Activated naive CD4-positive, alpha-beta T cell treated with anti-CD3 and anti-CD28 coated beads, Interleukin-2, amount 10 ng/mL, durations not matched to agents 7 days and 5 days (primary cell): Measurements from ENCODE around the gene CDK17.
"Not testable (repeated sequence)": the region's sequence is repeated elsewhere in the genome, so short reads cannot be mapped to it uniquely, and the experiment has no call there.

ENCODE experiments used
- CTCF ChIA-PET: fragments of 350-600 bp; sonication (Branson Sonifier 250); formaldehyde crosslinking; loops from one replicate; lab custom pipeline; 2021; ENCODE audit warnings: antibody characterized with exemption; lab: Charles Lee
- DNase-seq: peaks from one replicate; pipeline ENCODE4 v3.0.0-alpha.2; 2020
- H3K27ac Mint-ChIP-seq: one replicate; pipeline ENCODE4 v1.8.0; 2021; ENCODE audit warnings: mild to moderate bottlenecking, moderate library complexity, mixed read lengths
- H3K27me3 Mint-ChIP-seq: one replicate; pipeline ENCODE4 v1.8.0; 2021; ENCODE audit warnings: mild to moderate bottlenecking, mixed read lengths
- H3K36me3 Mint-ChIP-seq: one replicate; pipeline ENCODE4 v1.8.0; 2021; ENCODE audit warnings: mixed read lengths
- H3K4me1 Mint-ChIP-seq: one replicate; pipeline ENCODE4 v1.8.0; 2021; ENCODE audit warnings: mixed read lengths
- H3K4me3 Mint-ChIP-seq: one replicate; pipeline ENCODE4 v1.8.0; 2021; ENCODE audit warnings: mild to moderate bottlenecking, moderate library complexity, mixed read lengths
- H3K9me3 Mint-ChIP-seq: one replicate; pipeline ENCODE4 v1.8.0; 2021; ENCODE audit warnings: mixed read lengths

CDK17 gene

GRCh38 chr12:96347130-96347699 lies 53.0 kb downstream of the CDK17 start:
- H3K4me1 Mint-ChIP-seq, result peaks cover 62% of the 10 kb centered on the region
- CTCF ChIA-PET, result interaction anchor here (0.6 to 1.7 kb wide), 3 partner anchors 27 to 156 kb away, joined by 3 to 6 read pairs (median 3); partner anchors contain the start of gene CDK17
- H3K36me3 Mint-ChIP-seq, result peaks cover 37% of the 10 kb centered on the region

GRCh38 chr12:96346716-96347115 lies 53.5 kb downstream of the CDK17 start:
- Mint-ChIP-seq H3K9me3 (peaks cover 21% of the 10 kb centered on the region), H3K4me3 (peak overlapping the region; percentile 58), H3K27ac (peak overlapping the region; percentile 80), H3K36me3 (peaks cover 37% of the 10 kb centered on the region), H3K4me1 (peaks cover 59% of the 10 kb centered on the region)
- H3K27me3 Mint-ChIP-seq, result not testable (repeated sequence)
- CTCF ChIA-PET, result interaction anchor here (0.6 to 1.7 kb wide), 4 partner anchors 27 to 157 kb away, joined by 3 to 6 read pairs (median 3); partner anchors contain the start of gene CDK17
- peak; percentile 32 for DNase-seq

More at GRCh38 chr12:96347130-96347699, 53.0 kb downstream of the CDK17 start:
- DNase-seq, result no peak
- Mint-ChIP-seq H3K9me3 (peaks cover 21% of the 10 kb centered on the region), H3K27me3 (no peaks in the 10 kb centered on the region), H3K4me3 (peak overlapping the region; percentile 58), H3K27ac (peak overlapping the region; percentile 80)

- DNase-seq, result no peak
- H3K27ac Mint-ChIP-seq, result no peak overlapping the region
- CTCF ChIA-PET, result no interaction called here
- peaks cover 37% of the 10 kb centered on the region for H3K36me3 Mint-ChIP-seq
- H3K9me3 Mint-ChIP-seq, result peaks cover 21% of the 10 kb centered on the region
- no peaks in the 10 kb centered on the region for H3K27me3 Mint-ChIP-seq
- H3K4me1 Mint-ChIP-seq, result peaks cover 48% of the 10 kb centered on the region
- H3K4me3 Mint-ChIP-seq, result no peak overlapping the region
These were observed 56.0 kb downstream of the CDK17 start for GRCh38 chr12:96344124-96344695.

DNA sequence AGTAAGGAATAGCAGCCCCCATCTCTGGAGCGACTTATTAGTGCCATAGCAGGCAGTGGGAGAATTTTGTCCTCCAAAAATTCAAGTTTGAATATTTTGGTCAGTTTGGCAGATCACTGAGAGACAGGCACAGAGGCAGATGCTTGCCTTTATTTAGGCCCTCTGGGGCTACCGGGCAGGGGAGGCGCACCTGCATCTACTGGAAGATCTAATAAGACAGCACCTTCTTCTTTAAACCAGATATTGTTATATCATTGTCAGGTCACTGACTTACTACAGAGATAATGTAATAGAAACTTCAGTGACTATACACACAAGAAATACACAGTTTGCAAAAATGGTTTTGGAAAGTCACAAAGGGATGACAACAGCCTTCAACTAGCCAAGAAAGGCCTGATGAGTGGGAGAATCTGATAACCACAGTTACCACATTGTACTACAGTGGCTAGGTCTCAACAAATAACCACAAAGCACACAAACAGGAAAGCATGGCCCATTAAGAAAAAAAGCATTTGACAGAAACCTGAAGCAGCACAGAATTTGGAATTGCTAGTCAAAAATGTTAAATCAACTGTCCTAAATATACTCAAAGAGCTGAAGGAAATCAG lies 56.8 kb downstream of the CDK17 start:
- Mint-ChIP-seq H3K27ac (peak overlapping the region; percentile 62), H3K9me3 (peaks cover 23% of the 10 kb centered on the region), H3K36me3 (peaks cover 39% of the 10 kb centered on the region), H3K4me1 (peaks cover 45% of the 10 kb centered on the region), H3K27me3 (no peaks in the 10 kb centered on the region), H3K4me3 (no peak overlapping the region)
- no peak for DNase-seq
- CTCF ChIA-PET, result no interaction called here

DNA sequence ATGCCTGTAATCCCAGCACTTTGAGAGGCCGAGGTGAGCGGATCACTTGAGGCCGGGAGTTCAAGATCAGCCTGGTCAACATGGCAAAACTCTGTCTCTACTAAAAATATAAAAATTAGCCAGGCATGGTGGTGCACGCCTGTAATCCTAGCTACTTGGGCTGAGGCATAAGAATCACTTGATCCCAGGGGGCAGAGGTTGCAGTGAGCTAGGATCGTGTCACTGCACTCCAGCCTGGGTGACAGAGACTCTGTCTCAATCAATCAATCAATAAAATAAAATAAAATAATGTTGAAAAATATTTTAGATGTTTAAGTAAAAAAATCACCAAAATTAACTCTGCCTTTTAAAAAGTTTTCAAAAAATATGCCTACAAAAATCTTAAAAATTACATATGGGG lies 60.6 kb downstream of the CDK17 start:
- H3K4me3 Mint-ChIP-seq, H3K27me3 Mint-ChIP-seq, CTCF ChIA-PET, DNase-seq, H3K27ac Mint-ChIP-seq: not testable (repeated sequence)
- H3K9me3 Mint-ChIP-seq, result peaks cover 26% of the 10 kb centered on the region
- peaks cover 43% of the 10 kb centered on the region for H3K4me1 Mint-ChIP-seq
- peaks cover 36% of the 10 kb centered on the region for H3K36me3 Mint-ChIP-seq

DNA sequence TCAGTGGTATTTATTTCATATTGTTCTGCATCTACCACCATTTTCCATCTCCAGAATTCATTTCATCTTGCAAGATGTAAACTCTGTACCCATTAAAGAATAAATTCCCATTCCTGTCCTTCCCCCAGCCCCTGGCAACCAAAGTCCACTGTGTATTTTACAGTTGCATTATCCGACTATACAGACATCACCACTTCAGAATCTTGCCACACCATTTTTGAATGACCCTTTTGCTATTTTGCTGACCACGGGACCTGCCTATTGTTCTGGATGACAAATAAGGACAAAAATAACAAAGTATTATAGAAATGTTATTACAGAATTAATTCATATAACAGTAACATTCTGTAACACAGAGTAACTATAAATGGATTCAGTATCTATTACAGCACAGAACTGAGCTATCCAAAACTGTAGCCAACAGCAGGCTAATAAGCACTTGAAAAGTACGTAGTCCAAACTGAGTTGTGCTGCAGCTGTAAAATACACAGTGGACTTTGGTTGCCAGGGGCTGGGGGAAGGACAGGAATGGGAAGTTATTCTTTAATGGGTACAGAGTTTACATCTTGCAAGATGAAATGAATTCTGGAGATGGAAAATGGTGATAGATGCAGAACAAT lies 61.3 kb downstream of the CDK17 start:
- CTCF ChIA-PET, result no interaction called here
- no peak overlapping the region for H3K27ac Mint-ChIP-seq
- H3K4me1 Mint-ChIP-seq, result peaks cover 44% of the 10 kb centered on the region
- H3K9me3 Mint-ChIP-seq, result peaks cover 21% of the 10 kb centered on the region
- H3K27me3 Mint-ChIP-seq, result no peaks in the 10 kb centered on the region
- no peak overlapping the region for H3K4me3 Mint-ChIP-seq
- peaks cover 31% of the 10 kb centered on the region for H3K36me3 Mint-ChIP-seq
- no peak for DNase-seq

DNA sequence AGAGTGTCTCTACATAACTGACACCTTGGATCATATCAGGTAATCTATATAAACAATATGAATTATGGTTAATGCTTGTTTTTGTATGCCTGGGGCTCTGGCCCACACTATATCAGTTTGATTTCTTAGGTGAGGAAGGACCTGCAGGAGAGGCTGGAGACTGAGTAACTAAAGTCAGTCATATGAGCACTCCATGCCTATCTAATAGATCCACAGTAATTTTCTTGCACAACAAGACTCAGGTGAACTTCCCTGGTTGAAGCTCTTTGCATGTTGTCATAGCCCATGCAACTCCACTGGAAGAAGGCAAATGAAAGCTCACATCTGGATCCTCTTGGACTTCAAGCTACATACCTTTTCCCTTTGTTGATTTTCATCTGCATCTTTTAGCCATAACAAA lies 62.3 kb downstream of the CDK17 start:
- peaks cover 26% of the 10 kb centered on the region for H3K36me3 Mint-ChIP-seq
- no peaks in the 10 kb centered on the region for H3K27me3 Mint-ChIP-seq
- CTCF ChIA-PET, result no interaction called here
- no peak for DNase-seq
- no peak overlapping the region for H3K27ac Mint-ChIP-seq
- peaks cover 38% of the 10 kb centered on the region for H3K4me1 Mint-ChIP-seq
- H3K4me3 Mint-ChIP-seq, result no peak overlapping the region
- peaks cover 12% of the 10 kb centered on the region for H3K9me3 Mint-ChIP-seq

DNA sequence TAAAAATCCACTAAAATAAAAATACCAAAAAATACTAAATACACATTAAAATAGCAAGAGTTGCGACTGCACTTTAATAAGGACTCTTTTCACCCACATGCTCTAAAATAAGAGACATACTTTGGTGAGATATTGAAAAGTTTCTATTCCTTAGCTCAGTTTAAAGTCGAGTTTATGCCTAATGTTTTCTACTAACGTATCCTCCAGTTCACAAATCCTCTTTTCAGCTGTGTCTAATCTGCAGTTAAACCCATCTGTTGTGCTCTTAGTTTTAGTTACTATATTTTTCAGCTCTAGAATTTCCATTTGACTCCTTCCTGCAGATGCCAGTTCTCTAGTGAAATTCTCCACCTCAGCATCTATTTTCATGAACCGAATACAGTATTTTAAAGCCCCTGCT lies 63.8 kb downstream of the CDK17 start:
- Mint-ChIP-seq H3K27me3 (no peaks in the 10 kb centered on the region), H3K36me3 (peaks cover 27% of the 10 kb centered on the region), H3K27ac (no peak overlapping the region), H3K4me3 (no peak overlapping the region), H3K4me1 (peaks cover 35% of the 10 kb centered on the region), H3K9me3 (peaks cover 12% of the 10 kb centered on the region)
- no peak for DNase-seq
- CTCF ChIA-PET, result interaction anchor here (1.1 to 1.2 kb wide), 2 partner anchors 62 to 113 kb away, joined by 3 read pairs; no protein-coding TSS in a partner anchor

DNA sequence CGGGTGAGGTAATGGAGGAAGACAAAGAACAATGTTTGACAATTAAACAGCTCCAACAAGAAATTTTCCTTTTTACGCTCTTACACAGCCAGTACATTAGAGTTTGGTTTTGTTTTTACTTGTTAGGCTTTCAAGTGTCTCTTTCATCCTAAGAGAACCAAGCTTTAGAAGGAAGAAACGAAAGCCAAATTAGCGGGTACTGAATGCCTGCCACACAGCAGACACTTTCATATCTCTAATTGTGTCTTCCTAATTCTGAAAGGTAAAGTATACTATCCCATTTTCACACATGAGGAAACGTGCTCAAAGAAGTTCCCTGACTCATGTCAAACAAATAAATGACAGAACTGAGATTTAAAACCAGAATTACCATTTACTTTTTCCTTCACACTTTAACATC lies 65.0 kb downstream of the CDK17 start:
- Mint-ChIP-seq H3K4me1 (peaks cover 37% of the 10 kb centered on the region), H3K27ac (peak overlapping the region; percentile 20), H3K36me3 (peaks cover 32% of the 10 kb centered on the region), H3K9me3 (peaks cover 12% of the 10 kb centered on the region), H3K4me3 (peak overlapping the region; percentile 19), H3K27me3 (no peaks in the 10 kb centered on the region)
- DNase-seq, result peak; percentile 34
- CTCF ChIA-PET, result no interaction called here

DNA sequence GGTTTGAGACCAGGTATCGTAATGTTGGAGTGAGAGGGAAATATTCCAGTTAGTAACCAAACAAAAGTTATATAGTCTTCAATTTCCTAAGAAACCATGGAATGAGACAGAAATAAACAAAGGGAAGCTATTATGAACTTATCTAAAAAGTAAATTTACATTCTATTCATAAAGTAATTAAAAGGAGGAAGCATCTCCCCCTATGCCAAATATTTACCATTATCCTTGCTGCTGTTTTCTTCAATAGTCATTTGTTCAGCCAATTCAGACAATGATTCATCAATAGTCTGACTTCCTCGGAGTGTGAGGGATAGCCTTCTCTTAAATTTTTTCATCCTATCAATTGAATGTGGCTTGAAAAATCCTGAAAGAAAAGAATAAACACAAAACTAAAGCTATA lies 65.7 kb downstream of the CDK17 start:
- H3K4me3 Mint-ChIP-seq, result no peak overlapping the region
- no peak overlapping the region for H3K27ac Mint-ChIP-seq
- peaks cover 12% of the 10 kb centered on the region for H3K9me3 Mint-ChIP-seq
- CTCF ChIA-PET, result interaction anchor here (1.0 kb wide), 1 partner anchor 10 kb away, joined by 4 read pairs; no protein-coding TSS in a partner anchor
- no peak for DNase-seq
- peaks cover 35% of the 10 kb centered on the region for H3K36me3 Mint-ChIP-seq
- no peaks in the 10 kb centered on the region for H3K27me3 Mint-ChIP-seq
- H3K4me1 Mint-ChIP-seq, result peaks cover 42% of the 10 kb centered on the region

DNA sequence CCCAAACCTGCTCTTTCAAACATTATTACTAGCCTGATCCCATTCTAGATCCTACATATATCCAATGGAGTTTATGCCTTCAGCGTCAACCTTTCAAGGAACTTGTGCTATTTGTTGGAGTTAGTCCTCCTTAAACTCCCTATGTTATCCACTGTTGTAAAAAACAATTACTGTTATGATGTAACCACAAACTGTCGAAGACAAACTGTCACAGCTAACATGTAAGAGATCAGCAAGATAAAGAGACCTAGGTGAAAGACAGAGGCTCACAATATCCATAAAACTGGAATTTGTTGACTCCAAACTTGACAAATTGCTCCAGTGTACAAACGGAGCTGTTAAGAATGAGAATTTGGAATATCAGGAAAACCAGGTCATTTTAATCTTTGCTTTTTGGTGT lies 70.7 kb downstream of the CDK17 start:
- Mint-ChIP-seq H3K4me3 (no peak overlapping the region), H3K4me1 (peaks cover 47% of the 10 kb centered on the region), H3K36me3 (peaks cover 33% of the 10 kb centered on the region), H3K27ac (no peak overlapping the region), H3K9me3 (no peaks in the 10 kb centered on the region), H3K27me3 (no peaks in the 10 kb centered on the region)
- CTCF ChIA-PET, result no interaction called here
- DNase-seq, result no peak

GRCh38 chr12:96329018-96329417 lies 71.2 kb downstream of the CDK17 start:
- Mint-ChIP-seq H3K9me3 (no peaks in the 10 kb centered on the region), H3K36me3 (peaks cover 34% of the 10 kb centered on the region), H3K27ac (no peak overlapping the region), H3K27me3 (no peaks in the 10 kb centered on the region), H3K4me1 (peaks cover 44% of the 10 kb centered on the region), H3K4me3 (no peak overlapping the region)
- CTCF ChIA-PET, result no interaction called here
- DNase-seq, result no peak

DNA sequence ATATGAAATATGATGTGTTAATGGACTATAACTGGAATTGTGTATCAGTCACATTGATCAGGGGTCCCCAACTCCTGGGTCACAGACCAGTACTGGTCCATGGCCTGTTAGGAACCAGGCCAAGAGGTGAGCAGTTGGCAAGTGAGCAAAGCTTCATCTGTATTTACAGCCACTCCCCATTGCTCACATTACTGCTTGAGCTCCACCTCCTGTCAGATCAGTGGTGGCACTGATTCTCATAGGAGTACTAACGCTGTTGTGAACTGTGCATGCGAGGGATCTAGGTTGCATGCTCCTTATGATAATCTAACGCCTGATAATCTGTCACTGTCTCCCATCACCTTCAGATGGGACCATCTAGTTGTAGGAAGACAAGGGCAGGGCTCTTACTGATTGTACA lies 72.3 kb downstream of the CDK17 start:
- peaks cover 39% of the 10 kb centered on the region for H3K4me1 Mint-ChIP-seq
- no peak overlapping the region for H3K27ac Mint-ChIP-seq
- H3K4me3 Mint-ChIP-seq, result no peak overlapping the region
- H3K27me3 Mint-ChIP-seq, result no peaks in the 10 kb centered on the region
- CTCF ChIA-PET, result no interaction called here
- H3K36me3 Mint-ChIP-seq, result peaks cover 35% of the 10 kb centered on the region
- DNase-seq, result no peak
- no peaks in the 10 kb centered on the region for H3K9me3 Mint-ChIP-seq

- peaks cover 39% of the 10 kb centered on the region for H3K4me1 Mint-ChIP-seq
- no peak overlapping the region for H3K4me3 Mint-ChIP-seq
- no peaks in the 10 kb centered on the region for H3K27me3 Mint-ChIP-seq
- CTCF ChIA-PET, result interaction anchor here (0.6 to 1.2 kb wide), 2 partner anchors 72 to 188 kb away, joined by 3 read pairs; no protein-coding TSS in a partner anchor
- peaks cover 2% of the 10 kb centered on the region for H3K9me3 Mint-ChIP-seq
- H3K36me3 Mint-ChIP-seq, result peaks cover 37% of the 10 kb centered on the region
- no peak overlapping the region for H3K27ac Mint-ChIP-seq
- DNase-seq, result no peak
These were observed 72.9 kb downstream of the CDK17 start for GRCh38 chr12:96327346-96327745.
